ENCODE measurements around the gene RASSF6. TPM values are rescaled to one million over a fixed set of nuclear protein-coding genes. Genes with fewer than 3 reads are reported as not detected.

The RASSF6 gene, protein sequence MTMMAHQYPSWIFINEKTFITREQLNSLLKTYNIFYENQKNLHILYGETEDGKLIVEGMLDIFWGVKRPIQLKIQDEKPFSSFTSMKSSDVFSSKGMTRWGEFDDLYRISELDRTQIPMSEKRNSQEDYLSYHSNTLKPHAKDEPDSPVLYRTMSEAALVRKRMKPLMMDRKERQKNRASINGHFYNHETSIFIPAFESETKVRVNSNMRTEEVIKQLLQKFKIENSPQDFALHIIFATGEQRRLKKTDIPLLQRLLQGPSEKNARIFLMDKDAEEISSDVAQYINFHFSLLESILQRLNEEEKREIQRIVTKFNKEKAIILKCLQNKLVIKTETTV
- total RNA-seq (ENCODE audit: low replicate concordance) = not detected in 2 replicates

DNA sequence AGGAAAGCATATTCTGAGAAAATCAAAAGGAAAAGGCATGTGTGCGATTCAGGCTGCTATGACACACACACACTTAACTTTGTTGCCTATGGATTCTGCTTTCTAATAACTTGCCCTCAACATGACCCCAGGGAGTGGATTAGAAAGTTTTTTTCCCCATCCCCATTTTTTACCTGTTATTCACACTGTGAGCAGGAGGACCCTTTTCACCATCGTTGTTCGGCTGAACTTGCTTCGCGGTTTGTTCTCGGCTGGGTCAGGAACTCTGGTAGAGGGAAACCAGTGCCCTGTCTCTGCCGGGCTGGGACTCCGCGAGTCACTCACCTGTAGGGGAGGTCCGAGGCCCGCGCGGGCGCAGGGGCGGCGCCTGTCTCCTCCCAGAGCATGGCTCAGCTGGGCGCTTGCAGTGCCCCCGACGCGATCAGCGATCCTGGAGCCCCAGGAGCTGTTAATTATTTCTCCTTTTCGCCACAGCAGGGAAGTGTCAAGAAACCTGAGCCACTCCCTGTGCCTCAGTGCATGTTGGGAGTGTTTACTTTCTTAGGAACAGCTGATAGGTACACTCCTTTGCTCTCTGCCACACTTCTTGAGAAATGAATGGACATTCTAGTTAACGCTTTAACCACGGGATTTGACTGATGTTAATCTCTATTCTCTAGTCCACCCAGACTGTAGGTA is at the start of gene RASSF6:
RASSF6 (minus strand) TSS at position 322 of the 678 bp plus-strand sequence. CDS start 8,641 bp downstream, outside the sequence.

Other genes with a start within 250 kb of the RASSF6 start
- gene ALB, start 216.1 kb downstream of the RASSF6 start, total RNA-seq (ENCODE audit: low replicate concordance) = not detected in 2 replicates
- 0.23 and 0.59 TPM in 2 replicates for gene AFP, start 184.2 kb downstream of the RASSF6 start, total RNA-seq (ENCODE audit: low replicate concordance)
- not detected in 2 replicates for gene AFM, start 138.7 kb downstream of the RASSF6 start, total RNA-seq (ENCODE audit: low replicate concordance)
- 214 TPM in 1 of 2 replicates, not detected in the other for gene CXCL8, start 120.1 kb upstream of the RASSF6 start, total RNA-seq (ENCODE audit: low replicate concordance)
- 0.47 and 8.2 TPM in 2 replicates for gene CXCL6, start 216.2 kb upstream of the RASSF6 start, total RNA-seq (ENCODE audit: low replicate concordance)
- gene PF4V1, start 232.9 kb upstream of the RASSF6 start, total RNA-seq (ENCODE audit: low replicate concordance) = 3.6 and 10.6 TPM in 2 replicates
- 9.9 and 26.6 TPM in 2 replicates for gene CXCL1, start 249.0 kb upstream of the RASSF6 start, total RNA-seq (ENCODE audit: low replicate concordance)